Measurements from ENCODE around the gene DISP1. TPM values are rescaled to one million over a fixed set of nuclear protein-coding genes. Genes with fewer than 3 reads are reported as not detected.
A peak's percentile ranks its signal among the peaks of the same experiment; 100 is the strongest.

Gene DISP1
- total RNA-seq, 1 donor from 2014 or later, result 5.9 TPM

DNA sequence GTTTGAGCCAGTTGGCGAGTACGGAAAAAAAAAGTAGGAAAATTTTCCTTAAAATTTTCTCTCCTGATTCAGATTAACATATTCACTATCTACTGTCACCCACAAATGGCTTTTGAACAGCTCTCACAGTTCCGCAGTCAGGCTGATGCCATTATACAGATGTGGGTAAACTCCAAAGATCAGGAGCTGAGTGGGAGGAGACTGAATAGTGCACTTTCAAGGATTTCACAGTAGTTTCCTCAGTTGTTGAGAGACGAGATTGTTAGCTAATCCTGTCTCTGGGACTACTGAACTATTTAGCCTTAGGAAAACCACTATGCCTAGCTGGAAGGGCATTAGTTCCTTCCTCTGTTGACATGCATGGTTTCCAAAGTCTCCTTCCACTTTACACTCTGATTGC lies 3.2 kb upstream of the DISP1 start:
- H3K36me3 Mint-ChIP-seq (ENCODE audit: low read depth), result no peaks in the 10 kb centered on the region
- H3K27ac Mint-ChIP-seq (ENCODE audit: unreplicated experiment), result no peak overlapping the region

DNA sequence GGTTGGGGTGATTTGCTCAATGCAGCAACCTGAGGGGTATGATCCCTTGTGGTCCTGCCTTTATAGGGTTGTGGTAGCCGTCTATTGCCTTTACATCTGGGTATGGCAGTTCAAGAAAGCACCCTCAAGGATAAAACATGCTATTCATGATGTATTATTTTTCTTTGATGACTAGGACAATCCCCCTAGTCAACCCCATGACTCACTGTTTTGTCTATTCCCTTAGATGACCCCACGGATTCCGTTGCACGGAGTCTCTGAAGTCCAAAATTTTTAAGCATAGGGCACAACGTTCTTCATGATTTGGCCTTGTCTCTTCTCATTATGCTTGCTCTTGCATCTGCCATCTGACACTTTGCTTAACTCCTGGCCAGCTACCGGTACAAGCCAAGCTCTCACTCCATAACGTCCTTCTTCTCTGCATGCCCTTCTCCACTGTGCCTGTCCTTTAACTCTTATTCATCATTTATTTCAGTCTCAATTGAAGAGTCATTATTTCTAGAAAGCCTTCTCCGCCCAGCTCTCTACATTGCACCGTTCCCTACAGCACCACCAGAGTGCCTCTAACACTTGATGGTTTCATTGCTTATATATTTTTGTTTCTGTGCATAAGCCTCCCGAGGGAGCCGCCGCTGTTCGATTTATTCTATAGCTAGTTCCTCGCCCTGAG lies 838 bp upstream of the DISP1 start:
- TF ChIP-seq, protein P1, sequence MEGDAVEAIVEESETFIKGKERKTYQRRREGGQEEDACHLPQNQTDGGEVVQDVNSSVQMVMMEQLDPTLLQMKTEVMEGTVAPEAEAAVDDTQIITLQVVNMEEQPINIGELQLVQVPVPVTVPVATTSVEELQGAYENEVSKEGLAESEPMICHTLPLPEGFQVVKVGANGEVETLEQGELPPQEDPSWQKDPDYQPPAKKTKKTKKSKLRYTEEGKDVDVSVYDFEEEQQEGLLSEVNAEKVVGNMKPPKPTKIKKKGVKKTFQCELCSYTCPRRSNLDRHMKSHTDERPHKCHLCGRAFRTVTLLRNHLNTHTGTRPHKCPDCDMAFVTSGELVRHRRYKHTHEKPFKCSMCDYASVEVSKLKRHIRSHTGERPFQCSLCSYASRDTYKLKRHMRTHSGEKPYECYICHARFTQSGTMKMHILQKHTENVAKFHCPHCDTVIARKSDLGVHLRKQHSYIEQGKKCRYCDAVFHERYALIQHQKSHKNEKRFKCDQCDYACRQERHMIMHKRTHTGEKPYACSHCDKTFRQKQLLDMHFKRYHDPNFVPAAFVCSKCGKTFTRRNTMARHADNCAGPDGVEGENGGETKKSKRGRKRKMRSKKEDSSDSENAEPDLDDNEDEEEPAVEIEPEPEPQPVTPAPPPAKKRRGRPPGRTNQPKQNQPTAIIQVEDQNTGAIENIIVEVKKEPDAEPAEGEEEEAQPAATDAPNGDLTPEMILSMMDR (IDR thresholded peaks at IDR 0.05), result peak; percentile 51
- no peaks in the 10 kb centered on the region for H3K9me3 Mint-ChIP-seq (ENCODE audit: low read depth)
- no peak for DNase-seq (ENCODE audit: low spot score)
- H3K4me3 Mint-ChIP-seq (ENCODE audit: unreplicated experiment), result peak overlapping the region; percentile 90
- H3K4me1 Mint-ChIP-seq (ENCODE audit: low read depth), result peaks cover 51% of the 10 kb centered on the region
- no peaks in the 10 kb centered on the region for H3K36me3 Mint-ChIP-seq (ENCODE audit: low read depth)
- H3K27ac Mint-ChIP-seq (ENCODE audit: unreplicated experiment), result peak overlapping the region; percentile 23
- no peaks in the 10 kb centered on the region for H3K27me3 Mint-ChIP-seq (ENCODE audit: low read depth)

More for the DNA sequence above, 3.2 kb upstream of the DISP1 start:
- Mint-ChIP-seq H3K27me3 (ENCODE audit: low read depth) (no peaks in the 10 kb centered on the region), H3K4me1 (ENCODE audit: low read depth) (peaks cover 32% of the 10 kb centered on the region), H3K4me3 (ENCODE audit: unreplicated experiment) (no peak overlapping the region), H3K9me3 (ENCODE audit: low read depth) (no peaks in the 10 kb centered on the region)
- DNase-seq (ENCODE audit: low spot score), result no peak
- TF ChIP-seq, protein P1 (IDR thresholded peaks at IDR 0.05), result no peak

DNA sequence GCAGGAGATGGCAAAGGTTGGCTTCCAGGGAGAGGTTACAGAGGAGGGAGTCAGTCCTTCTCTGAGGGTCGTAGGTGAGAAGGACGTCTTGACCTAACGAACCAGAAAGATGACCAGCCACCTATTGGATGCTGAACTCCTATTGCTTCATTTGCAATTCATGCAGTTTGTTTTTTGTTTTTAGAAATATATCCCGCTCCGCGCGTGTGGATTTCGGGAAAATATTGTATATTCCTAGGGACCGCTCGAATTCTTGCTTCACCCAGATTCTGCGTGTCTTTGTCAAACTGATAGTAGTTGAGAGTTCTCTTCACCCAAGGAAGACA lies 564 bp downstream of the DISP1 start:
- Mint-ChIP-seq H3K27me3 (ENCODE audit: low read depth) (no peaks in the 10 kb centered on the region), H3K4me1 (ENCODE audit: low read depth) (peaks cover 51% of the 10 kb centered on the region), H3K27ac (ENCODE audit: unreplicated experiment) (peak overlapping the region; percentile 90), H3K36me3 (ENCODE audit: low read depth) (no peaks in the 10 kb centered on the region), H3K9me3 (ENCODE audit: low read depth) (no peaks in the 10 kb centered on the region), H3K4me3 (ENCODE audit: unreplicated experiment) (peak overlapping the region; percentile 90)
- no peak for DNase-seq (ENCODE audit: low spot score)
- TF ChIP-seq, protein P1 (IDR thresholded peaks at IDR 0.05), result no peak

DNA sequence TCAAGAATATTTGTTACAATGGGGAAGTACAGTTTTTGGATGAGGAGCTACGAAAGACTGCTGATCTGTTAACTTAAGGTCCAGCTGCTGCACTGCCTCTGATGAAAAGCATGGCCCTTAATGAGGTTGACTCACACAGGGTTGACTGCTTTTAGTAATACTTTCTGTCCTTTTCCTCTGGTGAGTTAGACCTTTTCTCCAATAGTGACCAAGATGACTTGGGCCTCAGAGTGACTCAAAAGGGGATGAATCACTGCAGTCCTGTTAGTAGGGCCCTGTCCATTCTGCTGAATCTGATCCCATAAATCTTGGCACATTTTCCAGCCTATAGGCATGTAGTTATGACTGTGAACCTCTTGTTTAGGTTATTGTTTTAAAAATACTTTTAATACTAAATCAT lies 2.7 kb downstream of the DISP1 start:
- Mint-ChIP-seq H3K4me1 (ENCODE audit: low read depth) (peaks cover 47% of the 10 kb centered on the region), H3K4me3 (ENCODE audit: unreplicated experiment) (peak overlapping the region; percentile 15), H3K27ac (ENCODE audit: unreplicated experiment) (peak overlapping the region; percentile 89), H3K9me3 (ENCODE audit: low read depth) (no peaks in the 10 kb centered on the region), H3K36me3 (ENCODE audit: low read depth) (no peaks in the 10 kb centered on the region), H3K27me3 (ENCODE audit: low read depth) (no peaks in the 10 kb centered on the region)
- no peak for DNase-seq (ENCODE audit: low spot score)
- TF ChIP-seq, protein P1 (IDR thresholded peaks at IDR 0.05), result no peak

DNA sequence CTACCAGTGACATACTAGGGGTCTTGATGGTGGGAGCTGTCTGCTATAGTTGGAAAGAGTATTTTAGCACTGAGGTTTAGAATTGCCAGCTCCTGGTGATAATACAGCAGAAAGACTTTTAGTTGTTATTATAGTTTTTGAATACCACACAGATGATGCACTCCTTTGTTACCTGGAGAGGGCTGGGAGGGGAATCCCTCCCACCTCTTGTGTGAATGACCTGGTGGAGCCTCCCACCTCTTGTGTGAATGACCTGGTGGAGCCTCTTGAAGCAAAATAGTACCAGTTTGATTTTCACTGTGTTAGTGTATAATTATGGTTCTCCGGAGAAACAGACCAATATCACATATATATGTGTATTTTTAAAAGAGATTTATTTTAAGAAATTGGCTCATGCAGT lies 3.3 kb downstream of the DISP1 start:
- Mint-ChIP-seq H3K27ac (ENCODE audit: unreplicated experiment) (peak overlapping the region; percentile 77), H3K9me3 (ENCODE audit: low read depth) (no peaks in the 10 kb centered on the region), H3K27me3 (ENCODE audit: low read depth) (no peaks in the 10 kb centered on the region), H3K4me1 (ENCODE audit: low read depth) (peaks cover 47% of the 10 kb centered on the region), H3K36me3 (ENCODE audit: low read depth) (no peaks in the 10 kb centered on the region), H3K4me3 (ENCODE audit: unreplicated experiment) (no peak overlapping the region)
- TF ChIP-seq, protein P1 (IDR thresholded peaks at IDR 0.05), result no peak
- DNase-seq (ENCODE audit: low spot score), result no peak

All from chondrocyte (in vitro differentiated cells).